Activated CD4-positive, alpha-beta T cell treated with anti-CD3 and anti-CD28 coated beads, Interleukin-2, amount 50 U/mL, for 48 hours (primary cell): ENCODE results near the gene ADAMTSL1.

Experiments
- DNase-seq, 2 experiments: peaks; one replicate each; pipeline ENCODE4 v3.0.0-alpha.2; 2020

Gene ADAMTSL1

GRCh38 chr9:18472435-18472834 lies 1.5 kb upstream of the ADAMTSL1 start:
- DNase-seq, result no peak

GRCh38 chr9:18472841-18473251 lies 1.1 kb upstream of the ADAMTSL1 start:
- DNase-seq, result no peak

GRCh38 chr9:18474783-18475182 lies 830 bp downstream of the ADAMTSL1 start:
- no peak for DNase-seq

- no peak for DNase-seq
These were observed 3.2 kb downstream of the ADAMTSL1 start for GRCh38 chr9:18477121-18477660.

GRCh38 chr9:18477719-18478118 lies 3.8 kb downstream of the ADAMTSL1 start:
- no peak for DNase-seq

GRCh38 chr9:18478501-18479361 lies 4.8 kb downstream of the ADAMTSL1 start:
- DNase-seq, result no peak

GRCh38 chr9:18479405-18479804 lies 5.5 kb downstream of the ADAMTSL1 start:
- no peak for DNase-seq

GRCh38 chr9:18480662-18481093 lies 6.7 kb downstream of the ADAMTSL1 start:
- no peak for DNase-seq

GRCh38 chr9:18482371-18482770 lies 8.4 kb downstream of the ADAMTSL1 start:
- no peak for DNase-seq

GRCh38 chr9:18485714-18486113 lies 11.8 kb downstream of the ADAMTSL1 start:
- DNase-seq, result no peak

GRCh38 chr9:18487611-18488010 lies 13.7 kb downstream of the ADAMTSL1 start:
- DNase-seq, result no peak

- no peak for DNase-seq
These were observed 14.9 kb downstream of the ADAMTSL1 start for GRCh38 chr9:18488886-18489285.

- no peak for DNase-seq
These were observed 15.9 kb downstream of the ADAMTSL1 start for GRCh38 chr9:18489861-18490260.

- DNase-seq, result no peak
These were observed 16.9 kb downstream of the ADAMTSL1 start for GRCh38 chr9:18490641-18491370.

GRCh38 chr9:18492612-18493011 lies 18.7 kb downstream of the ADAMTSL1 start:
- DNase-seq, result no peak

- no peak for DNase-seq
These were observed 19.6 kb downstream of the ADAMTSL1 start for GRCh38 chr9:18493451-18493993.

GRCh38 chr9:18495065-18495464 lies 21.1 kb downstream of the ADAMTSL1 start:
- DNase-seq, result no peak

- DNase-seq, result no peak
These were observed 22.5 kb downstream of the ADAMTSL1 start for GRCh38 chr9:18496256-18497000.

- DNase-seq, result no peak
These were observed 25.1 kb downstream of the ADAMTSL1 start for GRCh38 chr9:18499062-18499461.

- DNase-seq, result no peak
These were observed 26.0 kb downstream of the ADAMTSL1 start for GRCh38 chr9:18499980-18500379.

GRCh38 chr9:18500451-18500850 lies 26.5 kb downstream of the ADAMTSL1 start:
- DNase-seq, result no peak

GRCh38 chr9:18501949-18502348 lies 28.0 kb downstream of the ADAMTSL1 start:
- DNase-seq, result no peak

GRCh38 chr9:18502546-18502945 lies 28.6 kb downstream of the ADAMTSL1 start:
- DNase-seq, result no peak
